ENCODE results near the gene HOXC9.

- TF ChIP-seq EZH2 (IDR thresholded peaks at IDR 0.05; ENCODE audit: borderline replicate concordance, low read depth, low read length, severe bottlenecking) = no peak
- no peak for TF ChIP-seq CTCF (IDR thresholded peaks at IDR 0.05; ENCODE audit: borderline replicate concordance, extremely low read depth, low read length, poor library complexity, severe bottlenecking)
Measured at GRCh38 chr12:53994264-53995001, 5.5 kb upstream of the HOXC9 start.
